Memory B cell (primary cell): Measurements from ENCODE around the gene IRF2.
A peak's percentile ranks its signal among the peaks of the same experiment; 100 is the strongest.

Source experiments
- ATAC-seq: fragments of 150-1000 bp; cut with Tn5 transposase; 2 replicates; pipeline ENCODE4 v1.10.0; 2021; ENCODE audit warnings: low read depth, mild to moderate bottlenecking, moderate library complexity
- DNase-seq, 2 donors: peaks; one replicate each; pipeline ENCODE4 v3.0.0; 2022; ENCODE audit warnings: low spot score in 2 of 2
- H3K27ac Mint-ChIP-seq: one replicate; pipeline ENCODE4 v1.8.0; 2022; ENCODE audit warnings: mild to moderate bottlenecking, moderate library complexity, mixed read lengths
- H3K27me3 Mint-ChIP-seq: one replicate; pipeline ENCODE4 v1.8.0; 2022; ENCODE audit warnings: mixed read lengths
- H3K36me3 Mint-ChIP-seq: one replicate; pipeline ENCODE4 v1.8.0; 2022; ENCODE audit warnings: mild to moderate bottlenecking, mixed read lengths
- H3K4me1 Mint-ChIP-seq: one replicate; pipeline ENCODE4 v1.8.0; 2022; ENCODE audit warnings: mixed read lengths
- H3K4me3 Mint-ChIP-seq: one replicate; pipeline ENCODE4 v1.8.0; 2022; ENCODE audit warnings: mild to moderate bottlenecking, moderate library complexity, mixed read lengths
- H3K9me3 Mint-ChIP-seq: one replicate; pipeline ENCODE4 v1.8.0; 2022; ENCODE audit warnings: mixed read lengths

The IRF2 gene

GRCh38 chr4:184409502-184409901, 64.8 kb downstream of the IRF2 start:
- H3K9me3 Mint-ChIP-seq, result no peaks in the 10 kb centered on the region
- H3K27me3 Mint-ChIP-seq, result no peaks in the 10 kb centered on the region
- H3K27ac Mint-ChIP-seq, result peak overlapping the region; percentile 38
- H3K4me1 Mint-ChIP-seq, result peaks cover 27% of the 10 kb centered on the region
- peaks cover 47% of the 10 kb centered on the region for H3K36me3 Mint-ChIP-seq
- ATAC-seq (no peak), DNase-seq (no peak)
- no peak overlapping the region for H3K4me3 Mint-ChIP-seq

GRCh38 chr4:184408684-184409081, 65.7 kb downstream of the IRF2 start:
- Mint-ChIP-seq H3K27ac (no peak overlapping the region), H3K4me3 (no peak overlapping the region), H3K27me3 (no peaks in the 10 kb centered on the region), H3K36me3 (peaks cover 48% of the 10 kb centered on the region), H3K9me3 (no peaks in the 10 kb centered on the region), H3K4me1 (peaks cover 26% of the 10 kb centered on the region)
- DNase-seq (no peak), ATAC-seq (no peak)

GRCh38 chr4:184408021-184408683, 66.2 kb downstream of the IRF2 start:
- Mint-ChIP-seq H3K9me3 (no peaks in the 10 kb centered on the region), H3K27me3 (no peaks in the 10 kb centered on the region), H3K4me3 (no peak overlapping the region), H3K4me1 (peaks cover 27% of the 10 kb centered on the region), H3K36me3 (peaks cover 51% of the 10 kb centered on the region), H3K27ac (no peak overlapping the region)
- ATAC-seq (no peak), DNase-seq (no peak)

- Mint-ChIP-seq H3K9me3 (no peaks in the 10 kb centered on the region), H3K4me3 (no peak overlapping the region), H3K27me3 (no peaks in the 10 kb centered on the region), H3K36me3 (peaks cover 55% of the 10 kb centered on the region), H3K27ac (no peak overlapping the region), H3K4me1 (peaks cover 28% of the 10 kb centered on the region)
- no peak for ATAC-seq
- no peak for DNase-seq
These were observed 67.4 kb downstream of the IRF2 start for GRCh38 chr4:184406958-184407391.

GRCh38 chr4:184404047-184404446, 70.3 kb downstream of the IRF2 start:
- H3K36me3 Mint-ChIP-seq, result peaks cover 53% of the 10 kb centered on the region
- peaks cover 18% of the 10 kb centered on the region for H3K4me1 Mint-ChIP-seq
- DNase-seq, result no peak
- H3K27me3 Mint-ChIP-seq, result no peaks in the 10 kb centered on the region
- no peak overlapping the region for H3K4me3 Mint-ChIP-seq
- peak overlapping the region; percentile 41 for H3K27ac Mint-ChIP-seq
- H3K9me3 Mint-ChIP-seq, result no peaks in the 10 kb centered on the region
- ATAC-seq, result no peak

- peak overlapping the region; percentile 41 for H3K27ac Mint-ChIP-seq
- ATAC-seq, result no peak
- H3K4me1 Mint-ChIP-seq, result peaks cover 16% of the 10 kb centered on the region
- no peaks in the 10 kb centered on the region for H3K9me3 Mint-ChIP-seq
- peaks cover 55% of the 10 kb centered on the region for H3K36me3 Mint-ChIP-seq
- no peak for DNase-seq
- no peak overlapping the region for H3K4me3 Mint-ChIP-seq
- H3K27me3 Mint-ChIP-seq, result no peaks in the 10 kb centered on the region
These were observed 71.0 kb downstream of the IRF2 start for GRCh38 chr4:184403384-184403781.

GRCh38 chr4:184402740-184403383, 71.5 kb downstream of the IRF2 start:
- no peaks in the 10 kb centered on the region for H3K27me3 Mint-ChIP-seq
- no peak for DNase-seq
- peaks cover 55% of the 10 kb centered on the region for H3K36me3 Mint-ChIP-seq
- peaks cover 16% of the 10 kb centered on the region for H3K4me1 Mint-ChIP-seq
- H3K27ac Mint-ChIP-seq, result peak overlapping the region; percentile 41
- H3K9me3 Mint-ChIP-seq, result no peaks in the 10 kb centered on the region
- no peak for ATAC-seq
- H3K4me3 Mint-ChIP-seq, result no peak overlapping the region

GRCh38 chr4:184402239-184402638, 72.1 kb downstream of the IRF2 start:
- Mint-ChIP-seq H3K27ac (no peak overlapping the region), H3K4me1 (peaks cover 13% of the 10 kb centered on the region), H3K36me3 (peaks cover 53% of the 10 kb centered on the region), H3K9me3 (no peaks in the 10 kb centered on the region), H3K27me3 (no peaks in the 10 kb centered on the region), H3K4me3 (no peak overlapping the region)
- ATAC-seq (no peak), DNase-seq (no peak)

- Mint-ChIP-seq H3K36me3 (peaks cover 50% of the 10 kb centered on the region), H3K27me3 (no peaks in the 10 kb centered on the region), H3K27ac (no peak overlapping the region), H3K4me3 (no peak overlapping the region), H3K9me3 (no peaks in the 10 kb centered on the region), H3K4me1 (peaks cover 17% of the 10 kb centered on the region)
- ATAC-seq (no peak), DNase-seq (no peak)
These were observed 72.8 kb downstream of the IRF2 start for GRCh38 chr4:184401397-184402171.

- H3K4me1 Mint-ChIP-seq, result peaks cover 23% of the 10 kb centered on the region
- DNase-seq (no peak), ATAC-seq (no peak)
- no peak overlapping the region for H3K27ac Mint-ChIP-seq
- H3K9me3 Mint-ChIP-seq, result no peaks in the 10 kb centered on the region
- H3K36me3 Mint-ChIP-seq, result peaks cover 50% of the 10 kb centered on the region
- no peaks in the 10 kb centered on the region for H3K27me3 Mint-ChIP-seq
- H3K4me3 Mint-ChIP-seq, result no peak overlapping the region
These were observed 73.5 kb downstream of the IRF2 start for GRCh38 chr4:184400891-184401290.

- peaks cover 48% of the 10 kb centered on the region for H3K36me3 Mint-ChIP-seq
These were observed 73.9 kb downstream of the IRF2 start for GRCh38 chr4:184400375-184400870.

GRCh38 chr4:184399512-184399908, 74.8 kb downstream of the IRF2 start:
- Mint-ChIP-seq H3K27ac (no peak overlapping the region), H3K4me1 (peaks cover 30% of the 10 kb centered on the region), H3K36me3 (peaks cover 47% of the 10 kb centered on the region), H3K9me3 (no peaks in the 10 kb centered on the region), H3K27me3 (no peaks in the 10 kb centered on the region), H3K4me3 (no peak overlapping the region)
- ATAC-seq (no peak), DNase-seq (no peak)

More at GRCh38 chr4:184400375-184400870, 73.9 kb downstream of the IRF2 start:
- Mint-ChIP-seq H3K4me1 (peaks cover 26% of the 10 kb centered on the region), H3K9me3 (no peaks in the 10 kb centered on the region), H3K27ac (no peak overlapping the region), H3K4me3 (no peak overlapping the region), H3K27me3 (no peaks in the 10 kb centered on the region)
- ATAC-seq (no peak), DNase-seq (no peak)

- Mint-ChIP-seq H3K9me3 (no peaks in the 10 kb centered on the region), H3K4me3 (no peak overlapping the region), H3K27me3 (no peaks in the 10 kb centered on the region), H3K27ac (no peak overlapping the region), H3K4me1 (peaks cover 33% of the 10 kb centered on the region), H3K36me3 (peaks cover 51% of the 10 kb centered on the region)
- no peak for DNase-seq
- no peak for ATAC-seq
These were observed 75.4 kb downstream of the IRF2 start for GRCh38 chr4:184398741-184399511.
